Vagina (tissue), 2 donors: ENCODE results near the gene SLC37A1. TPM values are rescaled to one million over a fixed set of nuclear protein-coding genes. Genes with fewer than 3 reads are reported as not detected.

Experiments used
- DNase-seq, 2 donors: peaks; one replicate each; pipeline ENCODE4 v3.0.0-alpha.2; 2017; ENCODE audit errors: extremely low spot score in 2 of 2
- H3K27ac ChIP-seq: fragments of 200-600 bp; sonication (generic); one replicate; pipeline ENCODE4 v1.5.1; 2019
- H3K27me3 ChIP-seq: fragments of 200-600 bp; sonication (generic); one replicate; pipeline ENCODE4 v1.5.1; 2019
- H3K36me3 ChIP-seq, 2 donors: fragments of 200-600 bp; sonication (generic); one replicate each; pipeline ENCODE4 v1.5.1; 2017 to 2019
- H3K4me1 ChIP-seq: fragments of 200-600 bp; sonication (generic); one replicate; pipeline ENCODE4 v1.5.1; 2019
- H3K4me3 ChIP-seq, 2 donors: fragments of 200-600 bp; sonication (generic); 1 replicate in 1 of 2; 2 replicates in 1 of 2; pipeline ENCODE4 v1.5.1; 2016 to 2019
- H3K9me3 ChIP-seq: fragments of 200-600 bp; sonication (generic); one replicate; pipeline ENCODE4 v1.5.1; 2019
- CTCF ChIP-seq, 3 experiments: fragments of 450-650 bp in 2 of 3; fragments of 200-600 bp in 1 of 3; sonication (generic) in 1 of 3; IDR thresholded peaks; one replicate each; pipeline ENCODE4 v1.5.1; 2017 to 2019; ENCODE audit warnings: antibody characterized with exemption in 3 of 3, mild to moderate bottlenecking in 2 of 3, moderate library complexity in 2 of 3
- POLR2A ChIP-seq, 2 donors: fragments of 450-650 bp; IDR thresholded peaks; one replicate each; pipeline ENCODE4 v1.6.1; 2017; ENCODE audit warnings: antibody characterized with exemption in 2 of 2, mild to moderate bottlenecking in 2 of 2, moderate library complexity in 2 of 2
- POLR2AphosphoS5 ChIP-seq, 2 donors: sonication (generic); formaldehyde crosslinking; IDR thresholded peaks; one replicate each; pipeline ENCODE4 v1.9.0; 2017; ENCODE audit warnings: antibody characterized with exemption in 2 of 2, mild to moderate bottlenecking in 2 of 2, low read depth in 1 of 2; ENCODE audit not compliant: insufficient read depth in 1 of 2
- intact Hi-C: fragments of 100-400 bp; cut with DNase I; formaldehyde crosslinking; loops from one replicate; pipeline ENCODE4 v1.15.1; 2023
- total RNA-seq: library from RNA; depleted of rRNA; stranded (reverse); fragments of >200 nt; gene quantifications from one replicate; pipeline ENCODE4 v1.2.3, GENCODE V29; 2016

Gene SLC37A1
- total RNA-seq, 1 donor from 2014 or later: 11.8 TPM

GRCh38 chr21:42584296-42584641 is 70.6 kb downstream of the SLC37A1 start:
- intact Hi-C loops: no loop called here
- Histone ChIP-seq H3K4me3 (no peak overlapping the region), H3K27ac (no peak overlapping the region), H3K36me3 (no peaks in the 10 kb centered on the region), H3K9me3 (no peaks in the 10 kb centered on the region), H3K27me3 (no peaks in the 10 kb centered on the region), H3K4me1 (no peaks in the 10 kb centered on the region)
- no peak for TF ChIP-seq CTCF (IDR thresholded peaks at IDR 0.05)
- TF ChIP-seq POLR2AphosphoS5 (IDR thresholded peaks at IDR 0.05; ENCODE audit: insufficient read depth in 1 of 2, low read depth in 1 of 2): no peak
- no peak for TF ChIP-seq POLR2A (IDR thresholded peaks at IDR 0.05)
- DNase-seq: no peak

GRCh38 chr21:42585881-42586280 is 72.2 kb downstream of the SLC37A1 start:
- intact Hi-C loops: no loop called here
- Histone ChIP-seq H3K27me3 (no peaks in the 10 kb centered on the region), H3K4me3 (no peak overlapping the region), H3K36me3 (no peaks in the 10 kb centered on the region), H3K4me1 (no peaks in the 10 kb centered on the region), H3K27ac (no peak overlapping the region), H3K9me3 (no peaks in the 10 kb centered on the region)
- no peak for TF ChIP-seq CTCF (IDR thresholded peaks at IDR 0.05)
- no peak for TF ChIP-seq POLR2AphosphoS5 (IDR thresholded peaks at IDR 0.05; ENCODE audit: insufficient read depth in 1 of 2, low read depth in 1 of 2)
- no peak for TF ChIP-seq POLR2A (IDR thresholded peaks at IDR 0.05)
- DNase-seq: no peak

- Histone ChIP-seq H3K27me3 (no peaks in the 10 kb centered on the region), H3K27ac (no peak overlapping the region), H3K4me3 (no peak overlapping the region), H3K36me3 (no peaks in the 10 kb centered on the region), H3K4me1 (no peaks in the 10 kb centered on the region), H3K9me3 (no peaks in the 10 kb centered on the region)
- DNase-seq: no peak
- TF ChIP-seq POLR2A (IDR thresholded peaks at IDR 0.05): no peak
- intact Hi-C loops: no loop called here
Observed at GRCh38 chr21:42586406-42586805, 72.8 kb downstream of the SLC37A1 start.

- Histone ChIP-seq H3K9me3 (no peaks in the 10 kb centered on the region), H3K27ac (no peak overlapping the region), H3K27me3 (no peaks in the 10 kb centered on the region), H3K36me3 (no peaks in the 10 kb centered on the region), H3K4me3 (no peak overlapping the region), H3K4me1 (no peaks in the 10 kb centered on the region)
- no peak for DNase-seq
- intact Hi-C loops: no loop called here
- TF ChIP-seq CTCF (IDR thresholded peaks at IDR 0.05) (no peak), POLR2A (IDR thresholded peaks at IDR 0.05) (no peak), POLR2AphosphoS5 (IDR thresholded peaks at IDR 0.05; ENCODE audit: insufficient read depth in 1 of 2, low read depth in 1 of 2) (no peak)
Observed at GRCh38 chr21:42587036-42587435, 73.4 kb downstream of the SLC37A1 start.

GRCh38 chr21:42590431-42591131 is 76.9 kb downstream of the SLC37A1 start:
- intact Hi-C loops: no loop called here
- DNase-seq: no peak
- Histone ChIP-seq H3K4me1 (peaks cover 11% of the 10 kb centered on the region), H3K36me3 (no peaks in the 10 kb centered on the region), H3K4me3 (no peak overlapping the region), H3K9me3 (no peaks in the 10 kb centered on the region), H3K27ac (no peak overlapping the region), H3K27me3 (no peaks in the 10 kb centered on the region)
- TF ChIP-seq CTCF (IDR thresholded peaks at IDR 0.05) (no peak), POLR2A (IDR thresholded peaks at IDR 0.05) (no peak), POLR2AphosphoS5 (IDR thresholded peaks at IDR 0.05; ENCODE audit: insufficient read depth in 1 of 2, low read depth in 1 of 2) (no peak)
